ENCODE data around the gene EHF.

EHF gene

GRCh38 chr11:34629711-34630110 is 8.8 kb downstream of the EHF start:
- Histone ChIP-seq H3K9me2 (replicated peaks; ENCODE audit: control insufficient read depth, low read length) (no peaks in the 10 kb centered on the region), H4K20me1 (ENCODE audit: control insufficient read depth, insufficient read depth, low read depth, low read length) (no peaks in the 10 kb centered on the region), H3K79me2 (ENCODE audit: control insufficient read depth, low read length) (no peaks in the 10 kb centered on the region), H3K4me2 (ENCODE audit: low read length) (no peak overlapping the region), H3K9me3 (ENCODE audit: control insufficient read depth, insufficient read depth, low read length) (no peaks in the 10 kb centered on the region), H3K4me1 (ENCODE audit: control insufficient read depth, low read length) (no peaks in the 10 kb centered on the region), H3K4me3 (ENCODE audit: low read length) (no peak overlapping the region), H3K36me3 (ENCODE audit: control insufficient read depth, low read length) (no peaks in the 10 kb centered on the region), H3K27me3 (ENCODE audit: control insufficient read depth, low read length) (peaks cover 2% of the 10 kb centered on the region; the same call in 1 of the 2 replicates), H3F3A (ENCODE audit: control insufficient read depth, insufficient read depth) (no peaks in the 10 kb centered on the region), H3K27ac (ENCODE audit: low read depth, low read length) (no peak overlapping the region)
- TF ChIP-seq, protein P1, sequence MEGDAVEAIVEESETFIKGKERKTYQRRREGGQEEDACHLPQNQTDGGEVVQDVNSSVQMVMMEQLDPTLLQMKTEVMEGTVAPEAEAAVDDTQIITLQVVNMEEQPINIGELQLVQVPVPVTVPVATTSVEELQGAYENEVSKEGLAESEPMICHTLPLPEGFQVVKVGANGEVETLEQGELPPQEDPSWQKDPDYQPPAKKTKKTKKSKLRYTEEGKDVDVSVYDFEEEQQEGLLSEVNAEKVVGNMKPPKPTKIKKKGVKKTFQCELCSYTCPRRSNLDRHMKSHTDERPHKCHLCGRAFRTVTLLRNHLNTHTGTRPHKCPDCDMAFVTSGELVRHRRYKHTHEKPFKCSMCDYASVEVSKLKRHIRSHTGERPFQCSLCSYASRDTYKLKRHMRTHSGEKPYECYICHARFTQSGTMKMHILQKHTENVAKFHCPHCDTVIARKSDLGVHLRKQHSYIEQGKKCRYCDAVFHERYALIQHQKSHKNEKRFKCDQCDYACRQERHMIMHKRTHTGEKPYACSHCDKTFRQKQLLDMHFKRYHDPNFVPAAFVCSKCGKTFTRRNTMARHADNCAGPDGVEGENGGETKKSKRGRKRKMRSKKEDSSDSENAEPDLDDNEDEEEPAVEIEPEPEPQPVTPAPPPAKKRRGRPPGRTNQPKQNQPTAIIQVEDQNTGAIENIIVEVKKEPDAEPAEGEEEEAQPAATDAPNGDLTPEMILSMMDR (IDR thresholded peaks at IDR 0.05; ENCODE audit: low read depth, low read length, poor library complexity, severe bottlenecking), result no peak
- no peak for TF ChIP-seq EZH2phosphoT487 (IDR thresholded peaks at IDR 0.05; ENCODE audit: borderline replicate concordance, low read length)

DNA sequence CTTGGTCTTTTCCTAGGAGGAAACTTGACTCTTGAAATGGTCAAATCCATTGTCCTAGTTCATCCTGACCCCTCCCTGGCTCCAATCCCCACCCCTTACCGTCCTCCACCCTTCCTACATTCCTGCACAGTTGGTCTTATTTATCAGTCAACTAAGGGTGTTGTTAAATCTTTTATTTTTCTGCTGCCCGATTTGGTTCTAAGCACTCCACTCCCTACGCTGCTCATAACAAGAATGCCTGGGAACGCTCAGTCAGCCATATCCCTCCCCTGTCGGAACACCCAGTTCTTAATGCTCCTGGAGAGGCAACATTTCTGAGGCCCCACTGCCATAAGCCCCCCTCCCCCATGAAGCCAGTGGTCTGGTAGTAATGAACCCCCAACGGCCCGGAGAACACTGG is 9.7 kb downstream of the EHF start:
- H3K9me2 ChIP-seq (replicated peaks; ENCODE audit: control insufficient read depth, low read length), result no peaks in the 10 kb centered on the region
- H3K4me2 ChIP-seq (ENCODE audit: low read length), result no peak overlapping the region
- H3K4me3 ChIP-seq (ENCODE audit: low read length), result no peak overlapping the region
- no peaks in the 10 kb centered on the region for H3K4me1 ChIP-seq (ENCODE audit: control insufficient read depth, low read length)
- no peak overlapping the region for H3K27ac ChIP-seq (ENCODE audit: low read depth, low read length)
- no peaks in the 10 kb centered on the region for H3K79me2 ChIP-seq (ENCODE audit: control insufficient read depth, low read length)
- H3K27me3 ChIP-seq (ENCODE audit: control insufficient read depth, low read length), result no peaks in the 10 kb centered on the region
- no peaks in the 10 kb centered on the region for H3F3A ChIP-seq (ENCODE audit: control insufficient read depth, insufficient read depth)
- no peaks in the 10 kb centered on the region for H4K20me1 ChIP-seq (ENCODE audit: control insufficient read depth, insufficient read depth, low read depth, low read length)
- no peaks in the 10 kb centered on the region for H3K9me3 ChIP-seq (ENCODE audit: control insufficient read depth, insufficient read depth, low read length)
- no peaks in the 10 kb centered on the region for H3K36me3 ChIP-seq (ENCODE audit: control insufficient read depth, low read length)
- TF ChIP-seq, protein P1 (IDR thresholded peaks at IDR 0.05; ENCODE audit: low read depth, low read length, poor library complexity, severe bottlenecking), result no peak
- no peak for TF ChIP-seq EZH2phosphoT487 (IDR thresholded peaks at IDR 0.05; ENCODE audit: borderline replicate concordance, low read length)

DNA sequence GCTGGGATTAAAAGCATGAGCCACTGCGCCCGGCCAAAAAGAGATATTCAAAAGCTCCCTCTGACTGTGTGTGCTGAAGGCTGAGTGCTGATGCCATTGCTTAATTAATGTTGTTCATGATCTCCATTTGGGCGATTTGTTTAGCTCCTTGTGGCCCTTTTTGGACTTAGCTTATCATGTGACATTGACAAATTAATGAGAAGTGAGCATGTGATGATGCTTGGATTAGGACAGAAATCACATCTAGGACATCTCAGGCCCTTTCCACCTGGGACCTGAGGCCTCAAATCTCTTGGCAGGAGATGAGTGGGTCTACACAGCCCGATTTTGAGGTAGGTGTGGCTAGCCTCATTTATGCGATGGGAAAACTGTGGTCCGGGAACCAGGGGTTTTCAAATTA is 10.4 kb downstream of the EHF start:
- no peak overlapping the region for H3K27ac ChIP-seq (ENCODE audit: low read depth, low read length)
- TF ChIP-seq EZH2phosphoT487 (IDR thresholded peaks at IDR 0.05; ENCODE audit: borderline replicate concordance, low read length), result no peak
- TF ChIP-seq, protein P1 (IDR thresholded peaks at IDR 0.05; ENCODE audit: low read depth, low read length, poor library complexity, severe bottlenecking), result no peak

GRCh38 chr11:34631737-34632104 is 10.8 kb downstream of the EHF start:
- H3K4me3 ChIP-seq (ENCODE audit: low read length), result no peak overlapping the region
- H3K9me3 ChIP-seq (ENCODE audit: control insufficient read depth, insufficient read depth, low read length), result no peaks in the 10 kb centered on the region
- H3K4me1 ChIP-seq (ENCODE audit: control insufficient read depth, low read length), result no peaks in the 10 kb centered on the region
- no peak overlapping the region for H3K4me2 ChIP-seq (ENCODE audit: low read length)
- H4K20me1 ChIP-seq (ENCODE audit: control insufficient read depth, insufficient read depth, low read depth, low read length), result no peaks in the 10 kb centered on the region
- no peaks in the 10 kb centered on the region for H3F3A ChIP-seq (ENCODE audit: control insufficient read depth, insufficient read depth)
- H3K36me3 ChIP-seq (ENCODE audit: control insufficient read depth, low read length), result no peaks in the 10 kb centered on the region
- no peak for TF ChIP-seq EZH2phosphoT487 (IDR thresholded peaks at IDR 0.05; ENCODE audit: borderline replicate concordance, low read length)
- TF ChIP-seq, protein P1 (IDR thresholded peaks at IDR 0.05; ENCODE audit: low read depth, low read length, poor library complexity, severe bottlenecking), result no peak
- no peaks in the 10 kb centered on the region for H3K27me3 ChIP-seq (ENCODE audit: control insufficient read depth, low read length)
- no peaks in the 10 kb centered on the region for H3K79me2 ChIP-seq (ENCODE audit: control insufficient read depth, low read length)
- H3K27ac ChIP-seq (ENCODE audit: low read depth, low read length), result no peak overlapping the region
- H3K9me2 ChIP-seq (replicated peaks; ENCODE audit: control insufficient read depth, low read length), result no peaks in the 10 kb centered on the region

More for the DNA sequence above, 10.4 kb downstream of the EHF start:
- no peaks in the 10 kb centered on the region for H3K27me3 ChIP-seq (ENCODE audit: control insufficient read depth, low read length)
- no peaks in the 10 kb centered on the region for H3K4me1 ChIP-seq (ENCODE audit: control insufficient read depth, low read length)
- no peaks in the 10 kb centered on the region for H4K20me1 ChIP-seq (ENCODE audit: control insufficient read depth, insufficient read depth, low read depth, low read length)
- H3F3A ChIP-seq (ENCODE audit: control insufficient read depth, insufficient read depth), result no peaks in the 10 kb centered on the region
- H3K36me3 ChIP-seq (ENCODE audit: control insufficient read depth, low read length), result no peaks in the 10 kb centered on the region
- H3K9me3 ChIP-seq (ENCODE audit: control insufficient read depth, insufficient read depth, low read length), result no peaks in the 10 kb centered on the region
- H3K79me2 ChIP-seq (ENCODE audit: control insufficient read depth, low read length), result no peaks in the 10 kb centered on the region
- H3K4me2 ChIP-seq (ENCODE audit: low read length), result no peak overlapping the region
- no peaks in the 10 kb centered on the region for H3K9me2 ChIP-seq (replicated peaks; ENCODE audit: control insufficient read depth, low read length)
- H3K4me3 ChIP-seq (ENCODE audit: low read length), result no peak overlapping the region

Measured in DOHH2 (cell line).